Fibroblast of lung (primary cell): ENCODE results near the gene DLG2. TPM values are rescaled to one million over a fixed set of nuclear protein-coding genes. Genes with fewer than 3 reads are reported as not detected.

Experiments used
- DNase-seq, 2 donors: peaks; one replicate each; pipeline versions ENCODE4 v3.0.0 to v3.0.0-alpha.2; 2010; ENCODE audit warnings: low read depth in 2 of 2
- H2AFZ ChIP-seq: 2 replicates; pipeline ENCODE4 v1.5.1; 2012; ENCODE audit warnings: low read length, control low read depth, inconsistent platforms
- H3K27ac ChIP-seq: 2 replicates; pipeline ENCODE4 v1.5.1; 2011; ENCODE audit warnings: low read length, control low read depth; ENCODE audit not compliant: insufficient read depth
- H3K27me3 ChIP-seq: 2 replicates; pipeline ENCODE4 v1.5.1; 2011; ENCODE audit warnings: mild to moderate bottlenecking, low read length; ENCODE audit not compliant: control insufficient read depth, insufficient read depth
- H3K36me3 ChIP-seq: 2 replicates; pipeline ENCODE4 v1.5.1; 2011; ENCODE audit warnings: low read length; ENCODE audit not compliant: control insufficient read depth, insufficient read depth
- H3K4me1 ChIP-seq: 2 replicates; pipeline ENCODE4 v1.5.1; 2011; ENCODE audit warnings: low read length; ENCODE audit not compliant: control insufficient read depth, insufficient read depth; ENCODE audit errors: extremely low read depth
- H3K4me2 ChIP-seq: 2 replicates; pipeline ENCODE4 v1.5.1; 2011; ENCODE audit warnings: low read length, control low read depth; ENCODE audit not compliant: insufficient read depth; ENCODE audit errors: extremely low read depth
- H3K4me3 ChIP-seq, 4 experiments: fragments of 200-600 bp in 1 of 4; sonication (generic) in 1 of 4; replicated peaks in 1 of 4; 2 replicates each; pipeline ENCODE4 v1.5.1; 2011 to 2016; ENCODE audit warnings: low read length in 4 of 4, low read depth in 3 of 4, mild to moderate bottlenecking in 3 of 4, control low read depth in 2 of 4, inconsistent platforms in 1 of 4, mixed read lengths in 1 of 4; ENCODE audit not compliant: insufficient read depth in 1 of 4; ENCODE audit errors: control extremely low read depth in 1 of 4
- H3K79me2 ChIP-seq: 2 replicates; pipeline ENCODE4 v1.5.1; 2012; ENCODE audit warnings: mild to moderate bottlenecking, low read length, inconsistent platforms; ENCODE audit not compliant: control insufficient read depth, insufficient read depth
- H3K9ac ChIP-seq: 2 replicates; pipeline ENCODE4 v1.5.1; 2011; ENCODE audit warnings: mild to moderate bottlenecking, low read length, control low read depth; ENCODE audit not compliant: insufficient read depth
- H3K9me3 ChIP-seq: 2 replicates; pipeline ENCODE4 v1.5.1; 2012; ENCODE audit warnings: low read depth, low read length; ENCODE audit not compliant: control insufficient read depth, insufficient read depth
- H4K20me1 ChIP-seq: 2 replicates; pipeline ENCODE4 v1.5.1; 2011; ENCODE audit warnings: low read length; ENCODE audit not compliant: control insufficient read depth, insufficient read depth; ENCODE audit errors: extremely low read depth
- CTCF ChIP-seq, 2 donors: IDR thresholded peaks in 1 of 2; conservative IDR thresholded peaks in 1 of 2; 1 replicate in 1 of 2; 2 replicates in 1 of 2; pipeline ENCODE4 v1.5.1; 2011 to 2012; ENCODE audit warnings: low read length in 2 of 2, control low read depth in 1 of 2, inconsistent platforms in 1 of 2, low read depth in 1 of 2, mild to moderate bottlenecking in 1 of 2
- EZH2 ChIP-seq: IDR thresholded peaks from 2 replicates; pipeline ENCODE4 v1.5.1; 2012; ENCODE audit warnings: low read length, control low read depth, mild to moderate bottlenecking; ENCODE audit errors: missing control alignments
- polyA plus RNA-seq, 2 donors: library from polyadenylated mRNA; depleted of rRNA in 1 of 2; stranded (reverse) in 1 of 2; unstranded in 1 of 2; fragments of >200 nt; gene quantifications; 2 replicates each; pipeline ENCODE4 v1.2.1, GENCODE V29; 2011 to 2012; ENCODE audit warnings: missing spikeins in 1 of 2
- total RNA-seq: library from RNA; depleted of rRNA; stranded (reverse); fragments of >200 nt; gene quantifications from 2 replicates; pipeline ENCODE4 v1.2.1, GENCODE V29; 2014

The DLG2 gene
- total and polyA plus RNA-seq, 2 donors (not counting 1 experiment from before 2014, with no cell fraction given): 0.77 to 2.3 TPM

- Histone ChIP-seq H3K4me1 (no peaks in the 10 kb centered on the region), H3K27me3 (no peaks in the 10 kb centered on the region), H3K79me2 (no peaks in the 10 kb centered on the region), H2AFZ (no peak overlapping the region), H3K4me2 (no peak overlapping the region), H3K27ac (no peak overlapping the region), H3K4me3 (no peak overlapping the region), H3K9me3 (no peaks in the 10 kb centered on the region), H3K9ac (no peak overlapping the region), H3K36me3 (no peaks in the 10 kb centered on the region), H4K20me1 (no peaks in the 10 kb centered on the region)
- TF ChIP-seq CTCF (conservative IDR thresholded peaks at IDR 0.05 in 1 of 2, IDR thresholded peaks at IDR 0.05 in 1 of 2; ENCODE audit: low read depth in 1 of 2, low read length in 2 of 2) (no peak), EZH2 (no peak)
- no peak for DNase-seq
These were observed 1327.1 kb downstream of the DLG2 start for GRCh38 chr11:84300092-84300491.

DNA sequence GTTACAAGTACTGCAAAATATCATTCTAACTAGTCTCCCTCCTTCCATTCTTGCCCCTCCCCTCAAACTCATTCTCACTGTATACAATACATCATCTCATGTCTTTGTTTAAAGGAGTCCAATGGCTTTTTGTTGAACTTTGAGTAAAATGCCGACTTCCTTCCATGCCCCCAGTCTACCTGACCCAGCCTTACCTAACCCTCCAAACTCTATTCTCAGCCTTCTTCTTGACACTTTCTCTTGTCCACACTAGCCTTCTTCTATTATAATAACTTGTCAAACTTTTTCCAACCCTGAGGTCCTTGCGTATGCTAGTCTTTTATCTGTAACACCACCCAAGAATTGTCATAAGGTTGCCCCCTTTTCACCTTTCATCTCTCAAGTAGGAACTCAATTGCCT is 1329.6 kb downstream of the DLG2 start:
- H3K27me3 ChIP-seq: no peaks in the 10 kb centered on the region
- H3K36me3 ChIP-seq: no peaks in the 10 kb centered on the region
- no peak overlapping the region for H2AFZ ChIP-seq
- H3K27ac ChIP-seq: no peak overlapping the region
- H4K20me1 ChIP-seq: no peaks in the 10 kb centered on the region
- no peaks in the 10 kb centered on the region for H3K4me1 ChIP-seq
- TF ChIP-seq CTCF (conservative IDR thresholded peaks at IDR 0.05 in 1 of 2, IDR thresholded peaks at IDR 0.05 in 1 of 2; ENCODE audit: low read depth in 1 of 2, low read length in 2 of 2): no peak
- TF ChIP-seq EZH2: no peak
- H3K4me3 ChIP-seq: no peak overlapping the region
- no peaks in the 10 kb centered on the region for H3K79me2 ChIP-seq
- no peaks in the 10 kb centered on the region for H3K9me3 ChIP-seq
- no peak overlapping the region for H3K4me2 ChIP-seq
- no peak overlapping the region for H3K9ac ChIP-seq
- DNase-seq: no peak

DNA sequence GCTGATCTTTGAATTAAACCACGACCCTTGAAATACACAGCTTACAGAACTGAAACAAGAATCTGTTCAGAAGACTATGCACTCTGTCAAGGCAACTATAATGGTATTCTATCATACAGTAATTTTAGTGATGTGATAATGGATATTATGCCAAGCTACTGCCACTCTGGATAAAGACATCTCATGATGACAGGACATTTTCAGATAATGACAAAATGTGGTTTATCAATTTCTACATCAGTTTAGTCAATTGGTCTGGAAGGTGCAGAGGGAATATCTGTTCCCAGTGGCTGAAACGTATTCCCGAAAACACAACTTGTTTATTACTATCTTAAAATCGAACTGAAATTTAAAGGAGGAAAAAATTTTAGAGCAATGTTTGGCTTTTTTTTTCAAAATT is 1331.3 kb downstream of the DLG2 start:
- no peak overlapping the region for H3K4me3 ChIP-seq
- H3K27me3 ChIP-seq: no peaks in the 10 kb centered on the region
- H4K20me1 ChIP-seq: no peaks in the 10 kb centered on the region
- no peaks in the 10 kb centered on the region for H3K4me1 ChIP-seq
- no peaks in the 10 kb centered on the region for H3K79me2 ChIP-seq
- no peak overlapping the region for H3K4me2 ChIP-seq
- no peak for DNase-seq
- H3K9me3 ChIP-seq: no peaks in the 10 kb centered on the region
- no peaks in the 10 kb centered on the region for H3K36me3 ChIP-seq
- H2AFZ ChIP-seq: no peak overlapping the region
- H3K9ac ChIP-seq: no peak overlapping the region
- H3K27ac ChIP-seq: no peak overlapping the region
- TF ChIP-seq CTCF (conservative IDR thresholded peaks at IDR 0.05 in 1 of 2, IDR thresholded peaks at IDR 0.05 in 1 of 2; ENCODE audit: low read depth in 1 of 2, low read length in 2 of 2): no peak
- no peak for TF ChIP-seq EZH2
